GM19043 (cell line): Measurements from ENCODE around the gene ODC1.
"Not testable (repeated sequence)": the region's sequence is repeated elsewhere in the genome, so short reads cannot be mapped to it uniquely, and the experiment has no call there.

Experiments used
- ATAC-seq: cut with Tn5 transposase; IDR thresholded peaks from one replicate; pipeline ENCODE4 v1.9.1; 2021; ENCODE audit warnings: low read depth; ENCODE audit not compliant: unreplicated experiment

Gene ODC1

GRCh38 chr2:10447895-10448575, at the start of gene ODC1:
ODC1 (minus strand) TSS chr2:10448327; CDS start chr2:10445032, 3,295 bp downstream.
- peak; percentile 52 for ATAC-seq

DNA sequence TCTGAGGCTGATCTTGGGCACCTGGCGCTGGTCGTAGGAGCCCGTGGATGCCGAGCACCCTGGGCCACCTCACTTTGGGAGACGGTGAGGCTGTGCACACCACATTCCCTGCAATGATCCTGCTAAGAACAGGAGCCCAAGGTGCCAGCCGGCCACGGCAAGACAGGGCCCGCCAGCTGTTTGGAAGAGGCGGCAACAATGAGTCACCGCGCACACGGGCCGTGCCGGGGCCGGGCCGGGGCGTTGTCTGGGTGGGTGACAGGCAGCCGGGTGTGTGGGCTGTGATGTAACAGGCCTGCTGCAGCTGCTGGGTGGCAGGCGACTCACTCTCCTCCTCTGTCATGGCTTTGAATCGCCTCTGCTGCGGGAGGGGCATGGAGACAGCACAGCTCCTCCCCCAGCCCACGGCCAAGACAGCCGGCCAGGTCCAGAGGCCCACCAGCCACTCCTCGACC, 49.7 kb upstream of the ODC1 start:
- ATAC-seq, result no peak

DNA sequence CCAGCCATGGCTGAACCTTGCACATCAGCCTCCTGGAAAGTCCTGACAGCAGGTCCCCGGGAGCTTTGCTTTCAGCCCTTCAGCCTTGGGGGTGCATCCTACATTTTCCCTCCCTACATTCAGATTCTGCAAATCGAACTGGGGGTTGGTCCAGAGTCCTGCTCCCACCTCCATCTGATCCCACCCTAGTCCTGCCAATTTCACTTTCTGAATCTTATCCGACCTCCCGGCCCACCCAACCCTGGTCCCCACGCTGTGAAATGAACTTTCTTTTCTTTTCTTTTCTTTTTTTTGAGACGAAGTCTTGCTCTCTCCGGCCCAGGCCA, 47.8 kb upstream of the ODC1 start:
- no peak for ATAC-seq

DNA sequence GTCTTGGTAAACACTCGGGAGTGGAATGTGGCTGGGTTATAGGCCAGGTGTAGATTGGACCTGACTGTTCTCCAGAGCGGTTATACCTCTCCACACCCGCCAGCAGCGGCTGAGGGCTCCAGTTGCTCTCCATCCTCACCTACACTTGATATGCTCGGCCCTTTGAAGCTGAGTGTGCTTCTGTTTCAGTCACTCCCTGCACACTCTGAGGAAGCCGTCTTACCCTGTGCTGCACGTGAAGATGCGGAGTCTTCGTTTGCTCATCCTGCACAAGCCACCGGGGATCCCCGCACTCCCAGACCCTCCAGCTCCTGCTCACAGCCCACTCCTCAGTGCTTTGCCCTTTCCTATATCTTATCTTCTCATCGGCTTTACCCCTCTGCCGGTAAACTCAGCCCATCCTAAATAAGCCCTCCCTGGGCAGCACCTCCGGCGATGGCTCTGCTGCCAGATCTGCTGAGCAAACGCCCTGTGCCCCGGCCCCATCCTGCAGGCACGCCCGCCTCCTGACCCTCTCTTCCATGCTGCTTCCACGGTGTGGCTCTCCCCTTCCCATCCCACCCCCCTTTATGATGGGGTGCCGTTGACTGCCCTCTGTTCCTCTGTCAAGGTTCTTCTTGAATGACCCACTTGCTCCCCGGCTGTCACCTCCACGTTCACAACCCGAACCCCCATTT, 47.3 kb upstream of the ODC1 start:
- no peak for ATAC-seq

- no peak for ATAC-seq
Measured at GRCh38 chr2:10494351-10495066, 46.4 kb upstream of the ODC1 start.

- peak; percentile 73 for ATAC-seq
Measured at GRCh38 chr2:10493634-10494281, 45.6 kb upstream of the ODC1 start.

DNA sequence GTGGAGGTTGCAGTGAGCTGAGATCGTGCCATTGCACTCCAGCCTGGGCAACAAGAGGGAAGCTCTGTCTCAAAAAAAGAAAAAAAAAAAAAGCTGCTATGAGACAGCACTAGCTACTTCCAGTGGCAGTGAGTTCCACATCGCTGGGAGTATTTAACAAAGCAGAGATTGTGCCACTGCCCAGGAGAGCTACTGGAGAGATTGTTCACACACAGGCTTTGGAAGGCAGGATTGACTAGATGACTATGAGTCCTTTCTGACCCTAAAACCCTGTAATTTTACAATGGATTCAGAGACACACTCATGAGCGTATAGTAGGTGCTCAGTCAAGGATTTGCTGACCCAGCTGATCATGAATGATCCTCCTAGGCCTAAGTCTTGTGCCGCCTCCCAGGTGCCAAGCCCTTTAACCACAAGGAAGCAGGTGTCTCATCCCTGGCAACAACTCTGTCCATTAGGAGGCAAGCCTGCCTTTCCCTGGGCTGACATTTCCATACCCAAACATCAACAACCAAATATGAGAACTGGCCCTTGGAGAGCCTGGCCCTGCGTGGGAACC, 45.0 kb upstream of the ODC1 start:
- ATAC-seq, result peak; percentile 4

DNA sequence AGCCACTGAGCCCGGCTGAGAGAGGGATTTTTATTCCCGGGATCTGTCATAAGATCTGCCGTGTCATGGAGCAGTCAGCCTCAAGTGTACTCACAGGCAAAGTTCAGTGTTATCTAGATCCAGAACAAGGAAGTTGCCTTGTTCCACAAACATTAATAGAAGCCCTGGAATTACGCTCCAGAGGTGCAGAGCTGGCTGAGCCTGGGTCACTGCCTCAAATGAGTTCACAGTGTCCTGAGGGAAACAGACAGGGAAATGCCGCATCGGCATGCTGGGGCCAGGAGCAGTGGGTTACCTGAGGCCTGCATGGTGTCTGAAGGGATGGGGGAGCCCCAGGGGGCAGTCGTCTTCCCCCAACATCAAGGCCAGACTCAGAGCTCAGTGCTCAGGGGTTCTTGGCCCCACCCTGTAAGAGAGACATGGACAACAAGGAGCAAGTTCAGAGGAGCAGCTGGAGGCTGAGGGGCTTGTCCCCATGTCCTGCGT, 42.7 kb upstream of the ODC1 start:
- ATAC-seq, result no peak

- ATAC-seq, result no peak
Measured at GRCh38 chr2:10489842-10490555, 41.9 kb upstream of the ODC1 start.

DNA sequence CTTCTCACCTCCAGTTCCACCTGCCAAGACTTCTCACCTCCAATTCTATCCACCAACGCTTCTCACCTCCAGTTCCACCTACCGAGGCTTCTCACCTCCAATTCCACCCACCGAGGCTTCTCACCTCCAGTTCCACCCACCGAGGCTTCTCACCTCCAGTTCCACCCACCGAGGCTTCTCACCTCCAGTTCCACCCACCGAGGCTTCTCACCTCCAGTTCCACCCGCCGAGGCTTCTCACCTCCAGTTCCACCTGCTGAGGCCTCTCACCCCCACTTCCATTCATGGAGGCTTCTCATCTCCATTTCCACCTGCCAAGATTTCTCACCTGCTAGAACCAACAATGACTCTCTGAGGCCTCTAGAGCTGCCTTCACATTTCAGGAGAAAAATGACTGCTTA, 40.0 kb upstream of the ODC1 start:
- ATAC-seq, result not testable (repeated sequence)

DNA sequence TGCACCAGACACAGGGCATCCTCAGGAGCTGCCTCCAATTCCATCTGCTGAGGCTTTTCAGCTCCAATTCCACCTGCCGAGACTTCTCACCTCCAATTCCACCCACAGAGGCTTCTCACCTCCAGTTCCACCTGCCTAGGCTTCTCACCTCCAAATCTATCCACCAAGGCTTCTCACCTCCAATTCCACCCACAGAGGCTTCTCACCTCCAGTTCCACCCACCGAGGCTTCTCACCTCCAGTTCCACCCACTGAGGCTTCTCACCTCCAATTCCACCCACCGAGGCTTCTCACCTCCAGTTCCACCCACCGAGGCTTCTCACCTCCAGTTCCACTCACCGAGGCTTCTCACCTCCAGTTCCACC, 39.6 kb upstream of the ODC1 start:
- not testable (repeated sequence) for ATAC-seq

DNA sequence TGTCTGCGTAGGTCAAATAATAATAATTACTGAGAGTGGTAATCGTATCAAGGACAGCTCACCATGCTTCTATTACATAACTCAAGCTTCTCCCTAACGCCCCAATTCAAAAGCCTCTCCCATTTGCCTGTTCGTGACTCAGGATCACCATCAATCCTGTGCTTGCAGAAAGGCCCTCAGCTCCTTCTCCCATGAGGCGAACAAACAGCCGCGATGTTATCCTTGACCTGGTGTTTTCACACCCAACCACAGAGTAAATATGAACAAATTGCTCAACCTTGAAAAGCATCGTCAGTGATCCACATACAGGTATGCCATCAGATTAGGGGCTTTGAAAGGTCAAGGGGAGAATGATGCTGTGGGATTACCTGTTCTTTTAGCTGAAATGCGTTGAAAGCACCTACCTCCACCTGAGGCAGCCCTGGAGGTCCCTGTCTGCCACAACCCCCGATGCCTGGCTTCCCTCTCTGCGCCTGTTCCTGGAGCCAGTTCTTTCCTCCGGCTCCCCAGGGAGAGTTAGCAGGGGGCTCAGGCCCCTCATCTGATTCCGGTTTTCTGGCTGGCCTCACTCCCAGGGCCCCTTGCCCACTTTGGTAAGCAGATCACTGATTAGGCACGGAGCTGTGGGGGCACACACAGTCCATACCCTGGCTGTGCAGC, 39.1 kb upstream of the ODC1 start:
- no peak for ATAC-seq

GRCh38 chr2:10486601-10487079, 38.5 kb upstream of the ODC1 start:
- ATAC-seq, result no peak

GRCh38 chr2:10486091-10486490, 38.0 kb upstream of the ODC1 start:
- no peak for ATAC-seq

DNA sequence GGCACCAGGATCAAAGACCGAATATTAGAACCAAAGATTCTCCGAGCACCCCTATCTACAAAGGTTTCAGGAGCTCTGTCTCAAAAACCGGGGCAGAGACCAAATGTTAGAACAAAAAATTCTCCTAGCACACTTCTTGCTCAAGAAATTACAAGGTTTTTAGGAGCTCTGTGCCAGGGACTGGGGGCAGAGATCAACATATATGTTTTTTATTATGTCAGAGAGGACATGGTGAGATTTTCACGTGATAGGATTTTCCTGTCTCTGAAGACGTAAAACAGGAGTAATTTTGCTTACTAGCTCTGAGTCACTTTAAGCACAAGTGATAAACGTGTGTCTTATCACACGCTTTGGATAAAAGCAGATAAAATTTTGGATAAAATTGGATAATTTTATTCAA, 34.8 kb upstream of the ODC1 start:
- ATAC-seq, result no peak

- no peak for ATAC-seq
Measured at GRCh38 chr2:10482460-10482859, 34.3 kb upstream of the ODC1 start.

DNA sequence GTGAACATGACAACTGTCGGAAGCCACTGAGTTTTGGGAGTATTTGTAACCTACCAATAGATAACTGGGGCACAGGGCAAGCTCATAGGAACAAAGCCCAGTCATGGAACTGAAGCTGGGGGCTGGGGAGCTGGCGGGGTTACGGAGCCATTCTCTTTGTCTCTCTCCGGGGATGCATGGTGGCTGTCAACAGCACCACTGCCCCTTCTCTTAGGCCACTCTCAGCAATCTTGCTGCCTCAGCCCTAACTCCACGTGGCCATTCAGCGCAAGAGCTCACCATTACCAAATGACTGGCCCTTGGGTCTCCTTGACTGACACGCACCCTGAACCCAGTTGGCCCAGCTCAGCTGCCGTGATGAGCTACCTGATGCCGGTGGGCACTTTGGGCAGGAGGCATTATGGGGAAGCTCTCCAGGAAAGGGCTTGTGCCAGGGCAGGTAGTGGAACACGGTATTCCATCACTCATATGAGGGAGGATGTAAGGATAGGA, 33.6 kb upstream of the ODC1 start:
- no peak for ATAC-seq

- ATAC-seq, result no peak
Measured at GRCh38 chr2:10481055-10481665, 33.0 kb upstream of the ODC1 start.

GRCh38 chr2:10480359-10480949, 32.3 kb upstream of the ODC1 start:
- no peak for ATAC-seq
